GM06990 (cell line): Measurements from ENCODE around the gene NPHP4.

Experiments used
- DNase-seq: peaks from one replicate; pipeline ENCODE4 v3.0.0-alpha.2; 2011; ENCODE audit not compliant: insufficient read length; ENCODE audit errors: extremely low read depth
- H3K27me3 ChIP-seq: replicated peaks from 2 replicates; pipeline ENCODE4 v1.6.0; 2011; ENCODE audit warnings: low read length; ENCODE audit not compliant: control insufficient read depth, insufficient read depth
- H3K36me3 ChIP-seq: 2 replicates; pipeline ENCODE4 v1.5.1; 2011; ENCODE audit warnings: low read length; ENCODE audit not compliant: control insufficient read depth, insufficient read depth
- H3K4me3 ChIP-seq: replicated peaks from 2 replicates; pipeline ENCODE4 v1.5.1; 2011; ENCODE audit warnings: low read depth, mild to moderate bottlenecking, control low read depth, low read length
- CTCF ChIP-seq: IDR thresholded peaks from 2 replicates; pipeline ENCODE4 v1.5.1; 2011; ENCODE audit warnings: low read length, control low read depth, mild to moderate bottlenecking, inconsistent platforms; ENCODE audit not compliant: insufficient read depth, poor library complexity, severe bottlenecking

Gene NPHP4

GRCh38 chr1:5860277-5860676 lies 131.9 kb downstream of the NPHP4 start:
- no peak for TF ChIP-seq CTCF
- H3K36me3 ChIP-seq = peaks cover 2% of the 10 kb centered on the region; the same call in 1 of the 2 replicates
- H3K27me3 ChIP-seq = no peaks in the 10 kb centered on the region
- H3K4me3 ChIP-seq = no peak overlapping the region
- no peak for DNase-seq

GRCh38 chr1:5859766-5860165 lies 132.5 kb downstream of the NPHP4 start:
- TF ChIP-seq CTCF = no peak
- DNase-seq = no peak
- H3K27me3 ChIP-seq = no peaks in the 10 kb centered on the region
- H3K4me3 ChIP-seq = no peak overlapping the region
- H3K36me3 ChIP-seq = peaks cover 2% of the 10 kb centered on the region; the same call in 1 of the 2 replicates

- no peak overlapping the region for H3K4me3 ChIP-seq
- no peak for DNase-seq
- no peak for TF ChIP-seq CTCF
- H3K36me3 ChIP-seq = peaks cover 2% of the 10 kb centered on the region; the same call in 1 of the 2 replicates
- no peaks in the 10 kb centered on the region for H3K27me3 ChIP-seq
Observed at GRCh38 chr1:5858844-5859407, 133.3 kb downstream of the NPHP4 start.

- H3K4me3 ChIP-seq = no peak overlapping the region
- H3K27me3 ChIP-seq = no peaks in the 10 kb centered on the region
- no peak for TF ChIP-seq CTCF
- no peak for DNase-seq
- H3K36me3 ChIP-seq = peaks cover 2% of the 10 kb centered on the region; the same call in 1 of the 2 replicates
Observed at GRCh38 chr1:5858246-5858645, 134.0 kb downstream of the NPHP4 start.

GRCh38 chr1:5857508-5858090 lies 134.6 kb downstream of the NPHP4 start:
- Histone ChIP-seq H3K36me3 (no peaks in the 10 kb centered on the region), H3K27me3 (no peaks in the 10 kb centered on the region), H3K4me3 (no peak overlapping the region)
- DNase-seq = no peak
- no peak for TF ChIP-seq CTCF
